Mucosa of rectum (tissue), 2 donors: ENCODE measurements around the gene DNAL1.
"Not testable (repeated sequence)": the region's sequence is repeated elsewhere in the genome, so short reads cannot be mapped to it uniquely, and the experiment has no call there.

ENCODE experiments used
- H3K27ac ChIP-seq, 2 donors: one replicate each; pipeline ENCODE4 v1.7.0; 2013; ENCODE audit warnings: inconsistent platforms in 2 of 2, low read depth in 2 of 2, low read length in 2 of 2
- H3K27me3 ChIP-seq, 2 donors: one replicate each; pipeline ENCODE4 v1.7.0; 2013; ENCODE audit warnings: low read length in 2 of 2; ENCODE audit not compliant: control insufficient read depth in 2 of 2, insufficient read depth in 2 of 2
- H3K36me3 ChIP-seq, 2 donors: one replicate each; pipeline ENCODE4 v1.7.0; 2013; ENCODE audit warnings: low read length in 2 of 2; ENCODE audit not compliant: control insufficient read depth in 2 of 2, insufficient read depth in 2 of 2
- H3K4me1 ChIP-seq, 2 donors: one replicate each; pipeline ENCODE4 v1.7.0; 2013; ENCODE audit warnings: low read length in 2 of 2, mild to moderate bottlenecking in 1 of 2; ENCODE audit not compliant: control insufficient read depth in 2 of 2, insufficient read depth in 2 of 2
- H3K4me3 ChIP-seq, 2 donors: one replicate each; pipeline ENCODE4 v1.7.0; 2013; ENCODE audit warnings: low read length in 2 of 2
- H3K9ac ChIP-seq, 2 donors: one replicate each; pipeline ENCODE4 v1.7.0; 2013; ENCODE audit warnings: low read length in 2 of 2, low read depth in 1 of 2, mild to moderate bottlenecking in 1 of 2
- H3K9me3 ChIP-seq, 2 donors: one replicate each; pipeline ENCODE4 v1.7.0; 2013; ENCODE audit warnings: low read length in 2 of 2; ENCODE audit not compliant: control insufficient read depth in 2 of 2
- donor health status: healthy.
- donor health status: Normal muscosa, but diverticular disease.

The DNAL1 gene

DNA sequence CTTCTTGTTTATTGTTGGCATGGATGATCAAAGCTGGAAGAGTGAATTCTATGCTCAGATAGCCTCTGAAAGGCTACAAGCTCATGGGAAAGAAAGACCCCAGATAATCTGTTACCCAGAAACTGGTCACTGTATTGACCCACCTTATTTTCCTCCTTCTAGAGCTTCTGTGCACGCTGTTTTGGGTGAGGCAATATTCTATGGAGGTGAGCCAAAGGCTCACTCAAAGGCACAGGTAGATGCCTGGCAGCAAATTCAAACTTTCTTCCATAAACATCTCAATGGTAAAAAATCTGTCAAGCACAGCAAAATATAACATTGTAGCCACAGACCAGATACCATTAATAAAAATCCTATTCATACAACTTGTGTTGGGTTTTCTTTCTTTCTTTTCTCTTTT lies 25.3 kb upstream of the DNAL1 start:
- H3K27ac ChIP-seq, result no peak overlapping the region
- no peaks in the 10 kb centered on the region for H3K4me1 ChIP-seq
- H3K27me3 ChIP-seq, result no peaks in the 10 kb centered on the region
- H3K4me3 ChIP-seq, result no peak overlapping the region
- H3K9ac ChIP-seq, result no peak overlapping the region
- no peaks in the 10 kb centered on the region for H3K9me3 ChIP-seq
- H3K36me3 ChIP-seq, result no peaks in the 10 kb centered on the region

DNA sequence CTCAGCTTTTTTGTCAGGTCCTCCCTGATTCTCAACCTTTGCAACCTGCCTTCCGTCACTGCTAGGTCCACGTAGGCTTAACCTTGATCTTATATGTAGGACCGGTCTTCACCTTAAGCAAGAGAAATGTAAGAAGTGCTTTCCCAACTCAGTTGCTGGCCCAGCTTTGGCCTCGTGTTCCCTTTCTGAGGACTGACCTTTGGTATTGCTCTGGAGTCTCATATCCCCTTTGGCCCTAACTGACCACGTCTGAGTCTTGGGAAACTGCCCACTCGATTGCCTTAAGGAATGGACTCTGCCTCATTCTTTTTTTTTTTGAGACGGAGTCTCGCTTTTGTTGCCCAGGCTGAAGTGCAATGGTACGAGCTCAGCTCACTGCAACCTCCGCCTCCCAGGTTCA lies 24.5 kb upstream of the DNAL1 start:
- Histone ChIP-seq H3K36me3 (no peaks in the 10 kb centered on the region), H3K27ac (no peak overlapping the region), H3K4me3 (no peak overlapping the region), H3K9me3 (no peaks in the 10 kb centered on the region), H3K27me3 (no peaks in the 10 kb centered on the region), H3K9ac (no peak overlapping the region), H3K4me1 (no peaks in the 10 kb centered on the region)

DNA sequence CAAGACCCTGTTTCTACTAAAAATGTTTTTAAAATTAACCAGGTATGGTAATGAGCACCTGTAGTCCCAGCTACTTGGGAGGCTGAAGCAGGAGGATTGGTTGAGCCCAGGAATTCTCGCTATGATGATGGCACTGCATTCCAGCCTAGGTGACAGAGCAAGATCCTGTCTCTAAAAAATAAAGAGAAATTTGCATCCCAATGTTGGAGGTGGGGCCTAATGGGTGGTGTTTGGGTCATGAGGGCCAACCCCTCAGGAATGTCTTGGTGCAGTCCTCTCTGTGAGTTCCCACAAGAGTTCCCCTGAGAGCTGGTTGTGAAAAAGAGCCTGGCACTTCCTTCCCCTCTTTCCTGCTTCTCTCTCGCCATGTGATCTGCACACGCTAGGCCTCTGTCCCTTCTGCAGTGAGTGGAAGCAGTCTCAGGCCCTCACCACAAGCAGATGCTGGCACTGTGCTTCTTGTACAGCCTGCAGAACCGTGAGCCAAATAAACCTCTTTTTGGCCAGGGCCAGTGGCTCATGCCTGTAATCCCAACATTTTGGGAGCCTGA lies 21.2 kb upstream of the DNAL1 start:
- no peak overlapping the region for H3K27ac ChIP-seq
- H3K4me1 ChIP-seq, result no peaks in the 10 kb centered on the region
- no peaks in the 10 kb centered on the region for H3K36me3 ChIP-seq
- H3K4me3 ChIP-seq, result no peak overlapping the region
- H3K9ac ChIP-seq, result no peak overlapping the region
- no peaks in the 10 kb centered on the region for H3K27me3 ChIP-seq
- no peaks in the 10 kb centered on the region for H3K9me3 ChIP-seq

DNA sequence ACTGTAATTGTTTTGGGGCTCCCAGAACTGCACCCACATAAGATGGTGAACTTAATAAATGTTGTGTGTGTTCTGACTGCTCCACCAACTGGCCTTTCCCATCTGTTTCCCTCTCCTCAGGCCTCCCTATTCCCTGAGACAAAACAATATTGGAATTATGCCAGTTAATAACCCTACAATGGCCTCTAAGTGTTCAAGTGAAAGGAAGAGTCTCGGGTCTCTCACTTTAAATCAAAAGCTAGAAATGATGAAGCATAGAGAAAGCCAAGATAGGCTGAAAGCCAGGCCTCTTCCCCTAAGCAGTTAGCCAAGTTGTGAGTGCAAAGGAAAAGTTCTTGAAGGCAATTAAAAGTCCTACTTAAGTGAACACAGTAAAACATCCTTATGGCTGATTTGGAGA lies 19.1 kb upstream of the DNAL1 start:
- no peaks in the 10 kb centered on the region for H3K4me1 ChIP-seq
- no peak overlapping the region for H3K27ac ChIP-seq
- no peak overlapping the region for H3K4me3 ChIP-seq
- H3K9me3 ChIP-seq, result no peaks in the 10 kb centered on the region
- no peak overlapping the region for H3K9ac ChIP-seq
- no peaks in the 10 kb centered on the region for H3K36me3 ChIP-seq
- no peaks in the 10 kb centered on the region for H3K27me3 ChIP-seq

DNA sequence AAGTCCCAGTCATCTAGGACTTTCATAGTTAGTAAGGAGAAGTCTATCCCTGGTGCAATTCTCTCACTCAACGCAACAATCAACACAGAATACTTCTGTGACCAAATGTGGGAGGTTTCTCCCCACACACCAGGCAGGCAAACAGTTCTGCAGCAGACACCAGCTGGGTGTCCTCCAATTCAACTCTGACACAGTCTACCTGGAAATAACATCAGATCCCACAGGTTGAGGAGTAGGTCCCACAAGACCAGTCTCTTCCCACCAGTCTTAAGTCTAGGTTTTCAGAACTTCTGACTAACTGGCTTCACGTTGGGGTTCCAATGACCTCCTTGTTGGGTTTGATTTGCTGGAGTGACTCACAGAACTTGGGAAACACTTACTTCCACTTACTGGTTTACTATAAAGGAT lies 17.6 kb upstream of the DNAL1 start:
- Histone ChIP-seq H3K27me3 (no peaks in the 10 kb centered on the region), H3K4me3 (no peak overlapping the region), H3K9me3 (no peaks in the 10 kb centered on the region), H3K27ac (no peak overlapping the region), H3K9ac (no peak overlapping the region), H3K4me1 (no peaks in the 10 kb centered on the region), H3K36me3 (no peaks in the 10 kb centered on the region)

GRCh38 chr14:73630009-73630780 lies 14.6 kb upstream of the DNAL1 start:
- Histone ChIP-seq H3K4me3 (no peak overlapping the region), H3K27me3 (no peaks in the 10 kb centered on the region), H3K9ac (no peak overlapping the region), H3K27ac (no peak overlapping the region), H3K36me3 (no peaks in the 10 kb centered on the region), H3K9me3 (no peaks in the 10 kb centered on the region), H3K4me1 (peaks cover 7 to 8% of the 10 kb centered on the region in 2 donors)

- H3K27me3 ChIP-seq, result no peaks in the 10 kb centered on the region
- H3K36me3 ChIP-seq, result no peaks in the 10 kb centered on the region
- H3K27ac ChIP-seq, result peak overlapping the region in 1 of 2 donors; percentile 16
- peak overlapping the region; percentile 69 to 76 for H3K4me3 ChIP-seq
- peaks cover 7 to 8% of the 10 kb centered on the region in 2 donors for H3K4me1 ChIP-seq
- H3K9ac ChIP-seq, result peak overlapping the region; percentile 47 to 71
- H3K9me3 ChIP-seq, result no peaks in the 10 kb centered on the region
Measured at GRCh38 chr14:73633116-73634010, 11.4 kb upstream of the DNAL1 start.

- H3K9me3 ChIP-seq, result no peaks in the 10 kb centered on the region
- H3K4me3 ChIP-seq, result peak overlapping the region; percentile 69 to 76
- H3K36me3 ChIP-seq, result no peaks in the 10 kb centered on the region
- H3K9ac ChIP-seq, result peak overlapping the region; percentile 47 to 71
- H3K27ac ChIP-seq, result peak overlapping the region in 1 of 2 donors; percentile 16
- peaks cover 7 to 8% of the 10 kb centered on the region in 2 donors for H3K4me1 ChIP-seq
- H3K27me3 ChIP-seq, result no peaks in the 10 kb centered on the region
Measured at GRCh38 chr14:73634011-73634833, 10.6 kb upstream of the DNAL1 start.

GRCh38 chr14:73636355-73636754 lies 8.4 kb upstream of the DNAL1 start:
- not testable (repeated sequence) for H3K9me3 ChIP-seq, H3K4me3 ChIP-seq, H3K9ac ChIP-seq, H3K36me3 ChIP-seq, H3K4me1 ChIP-seq, H3K27me3 ChIP-seq, H3K27ac ChIP-seq
